ENCODE measurements around the gene TBC1D10A.

TBC1D10A gene

DNA sequence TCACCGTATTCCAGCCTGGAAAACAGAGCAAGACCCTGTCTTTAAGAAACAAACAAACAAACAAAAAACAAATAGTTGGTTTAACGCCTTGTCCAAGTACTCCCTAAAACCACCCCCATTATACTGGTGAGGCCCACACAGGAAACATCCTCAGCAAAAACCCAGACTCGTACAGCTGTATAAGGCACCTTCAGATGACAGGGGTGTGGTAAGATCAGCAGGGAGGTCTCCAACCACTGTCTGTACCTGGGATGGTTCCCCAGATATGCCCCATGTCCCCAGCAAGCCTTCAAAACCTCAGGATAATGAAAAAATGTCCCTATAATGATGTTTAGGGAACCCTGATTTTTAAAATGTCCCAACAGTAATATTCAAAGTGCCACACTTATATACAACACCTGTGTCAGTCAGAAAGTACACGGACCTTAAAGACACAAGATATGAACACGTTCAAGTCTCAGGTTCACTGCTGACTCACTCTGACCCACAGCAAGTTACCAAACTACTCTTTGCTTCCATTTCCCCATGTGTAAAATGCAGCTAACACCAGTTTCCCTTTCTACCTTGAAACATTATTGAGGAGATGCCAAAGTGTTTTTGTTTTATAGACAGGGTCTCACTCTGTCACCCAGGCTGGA is 20.6 kb upstream of the TBC1D10A start:
- H2BK120ac ChIP-seq (ENCODE audit: insufficient read depth, low read length, poor library complexity): no peak overlapping the region
- H3K36me3 ChIP-seq (ENCODE audit: control insufficient read depth in 1 of 2, insufficient read depth in 2 of 2, low read length in 2 of 2): peaks cover 55 to 78% of the 10 kb centered on the region in 2 experiments
- H3K79me2 ChIP-seq (ENCODE audit: control insufficient read depth, insufficient read depth, low read length, poor library complexity): no peaks in the 10 kb centered on the region
- H2AFZ ChIP-seq (ENCODE audit: insufficient read depth, low read length, poor library complexity): no peak overlapping the region
- H3K18ac ChIP-seq (ENCODE audit: low read length): no peak overlapping the region
- H3K9ac ChIP-seq (ENCODE audit: low read length): no peak overlapping the region
- H4K12ac ChIP-seq (ENCODE audit: low read depth, low read length): no peak overlapping the region
- no peaks in the 10 kb centered on the region for H3K9me3 ChIP-seq (ENCODE audit: insufficient read depth, low read depth, low read length)
- no peak for DNase-seq
- WGBS (ENCODE audit: extremely low coverage, insufficient coverage, insufficient read length): no CpG with 5 or more reads among the region's 5 CpGs
- H3K23ac ChIP-seq (ENCODE audit: low read length): no peak overlapping the region
- H3K27ac ChIP-seq (ENCODE audit: low read depth, low read length): no peak overlapping the region
- no peak overlapping the region for H3K4me2 ChIP-seq (ENCODE audit: low read length)
- H3K4me3 ChIP-seq (ENCODE audit: low read depth, low read length): no peak overlapping the region
- H3K4ac ChIP-seq (ENCODE audit: low read depth, low read length): no peak overlapping the region
- no peaks in the 10 kb centered on the region for H3K79me1 ChIP-seq (ENCODE audit: low read length)
- H2BK5ac ChIP-seq (ENCODE audit: low read depth, low read length, poor library complexity): no peak overlapping the region
- H4K8ac ChIP-seq (ENCODE audit: low read depth, low read length): no peak overlapping the region
- H3K27me3 ChIP-seq (ENCODE audit: insufficient read depth, low read length): no peaks in the 10 kb centered on the region
- no peak overlapping the region for H4K91ac ChIP-seq (ENCODE audit: low read depth, low read length)
- H2BK12ac ChIP-seq (ENCODE audit: low read length): no peak overlapping the region
- H3K4me1 ChIP-seq (ENCODE audit: control insufficient read depth in 1 of 2, insufficient read depth in 2 of 2, low read length in 2 of 2): no peaks in the 10 kb centered on the region
- no peak overlapping the region for H2AK5ac ChIP-seq (ENCODE audit: low read length)
- H3K14ac ChIP-seq (ENCODE audit: low read length): no peak overlapping the region

DNA sequence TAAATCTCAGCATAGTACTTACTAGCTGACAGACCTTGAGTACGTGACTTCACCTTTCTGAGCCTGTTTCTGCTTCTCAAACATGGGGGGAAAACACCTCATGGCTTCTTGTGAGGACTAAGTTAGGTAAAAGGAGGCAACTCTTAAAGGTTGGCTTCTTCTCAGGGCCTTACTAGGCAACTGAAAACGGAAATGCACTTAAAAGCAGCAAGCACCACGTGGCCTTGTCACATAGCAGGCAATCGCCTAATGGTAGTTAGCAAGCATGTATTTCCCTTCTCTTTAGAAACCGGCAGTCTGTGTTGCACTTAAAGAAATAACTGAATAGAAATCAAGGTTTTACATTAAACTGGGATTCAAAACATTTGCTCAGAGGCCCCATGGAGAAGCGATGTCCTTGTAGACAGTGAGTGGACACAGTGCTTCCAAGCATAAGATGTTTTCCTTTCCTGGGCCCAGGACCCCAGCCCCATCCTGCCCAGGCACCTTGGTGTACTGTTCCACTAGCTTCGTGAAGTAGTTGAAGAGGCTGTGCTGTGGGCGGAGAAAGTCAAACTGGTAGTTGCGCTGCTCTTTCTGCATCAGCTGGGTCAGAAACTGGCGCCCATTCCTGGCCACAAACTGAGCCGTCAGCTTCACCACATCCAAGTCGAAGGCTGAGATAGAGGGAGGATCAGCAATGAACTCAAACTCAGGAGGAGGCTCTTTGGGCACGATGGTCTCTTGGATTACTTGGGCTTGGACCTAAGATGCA is 17.9 kb upstream of the TBC1D10A start:
- Histone ChIP-seq H2AK5ac (ENCODE audit: low read length) (no peak overlapping the region), H3K9me3 (ENCODE audit: insufficient read depth, low read depth, low read length) (no peaks in the 10 kb centered on the region), H3K27ac (ENCODE audit: low read depth, low read length) (no peak overlapping the region), H4K8ac (ENCODE audit: low read depth, low read length) (no peak overlapping the region), H3K4me1 (ENCODE audit: control insufficient read depth in 1 of 2, insufficient read depth in 2 of 2, low read length in 2 of 2) (no peaks in the 10 kb centered on the region), H4K12ac (ENCODE audit: low read depth, low read length) (no peak overlapping the region), H3K36me3 (ENCODE audit: control insufficient read depth in 1 of 2, insufficient read depth in 2 of 2, low read length in 2 of 2) (peaks cover 72 to 84% of the 10 kb centered on the region in 2 experiments), H2BK120ac (ENCODE audit: insufficient read depth, low read length, poor library complexity) (no peak overlapping the region), H2BK12ac (ENCODE audit: low read length) (no peak overlapping the region), H4K91ac (ENCODE audit: low read depth, low read length) (no peak overlapping the region), H3K14ac (ENCODE audit: low read length) (no peak overlapping the region), H3K4me3 (ENCODE audit: low read depth, low read length) (no peak overlapping the region), H3K23ac (ENCODE audit: low read length) (no peak overlapping the region), H2AFZ (ENCODE audit: insufficient read depth, low read length, poor library complexity) (no peak overlapping the region), H3K79me2 (ENCODE audit: control insufficient read depth, insufficient read depth, low read length, poor library complexity) (no peaks in the 10 kb centered on the region), H2BK5ac (ENCODE audit: low read depth, low read length, poor library complexity) (no peak overlapping the region), H3K18ac (ENCODE audit: low read length) (no peak overlapping the region), H3K4ac (ENCODE audit: low read depth, low read length) (no peak overlapping the region), H3K79me1 (ENCODE audit: low read length) (no peaks in the 10 kb centered on the region), H3K9ac (ENCODE audit: low read length) (no peak overlapping the region), H3K4me2 (ENCODE audit: low read length) (no peak overlapping the region), H3K27me3 (ENCODE audit: insufficient read depth, low read length) (no peaks in the 10 kb centered on the region)
- no peak for DNase-seq
- WGBS (ENCODE audit: extremely low coverage, insufficient coverage, insufficient read length): no CpG with 5 or more reads among the region's 13 CpGs

DNA sequence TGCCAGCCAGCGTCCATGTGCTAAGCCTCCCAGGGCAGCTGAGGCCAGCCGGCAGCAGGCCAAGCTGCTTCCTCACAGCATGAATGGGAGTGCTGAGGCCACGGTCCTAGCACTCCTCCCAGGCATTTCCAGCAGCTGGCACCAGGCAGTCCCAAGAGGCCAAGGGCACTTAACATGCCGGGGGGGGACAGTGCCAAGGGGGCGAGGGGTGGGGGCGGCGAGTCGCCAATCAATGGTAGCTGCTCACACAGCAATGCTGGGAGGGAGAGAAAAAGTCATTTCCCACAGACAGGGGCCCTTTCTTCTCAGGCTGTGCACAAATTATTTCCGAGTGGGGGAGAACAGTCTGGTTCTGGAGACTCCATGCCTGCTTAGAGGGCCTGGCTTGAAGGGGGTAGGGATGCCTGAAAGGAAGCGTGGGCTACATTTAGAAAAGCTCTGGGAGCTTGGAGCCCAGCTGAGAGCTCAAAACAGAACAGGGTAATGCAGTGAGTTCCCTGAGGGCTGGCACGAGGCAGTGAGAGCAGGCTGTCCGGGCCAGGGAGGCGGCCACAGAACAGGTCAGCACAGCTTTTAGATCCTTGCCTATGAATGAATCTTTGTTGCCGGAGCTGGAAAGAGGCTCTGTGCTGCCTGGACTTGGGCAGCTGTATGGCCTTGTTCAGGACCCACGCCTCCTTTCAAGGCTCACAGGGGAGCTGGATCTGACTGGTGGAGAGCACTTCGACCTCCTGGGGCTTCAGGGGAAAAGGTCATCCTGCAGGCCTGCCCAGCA is 14.4 kb upstream of the TBC1D10A start:
- H3K36me3 ChIP-seq (ENCODE audit: control insufficient read depth in 1 of 2, insufficient read depth in 2 of 2, low read length in 2 of 2): peaks cover 88 to 94% of the 10 kb centered on the region in 2 experiments
- no CpG with 5 or more reads among the region's 16 CpGs for WGBS (ENCODE audit: extremely low coverage, insufficient coverage, insufficient read length)
- no peak overlapping the region for H3K4me2 ChIP-seq (ENCODE audit: low read length)
- H3K4ac ChIP-seq (ENCODE audit: low read depth, low read length): no peak overlapping the region
- no peak overlapping the region for H3K9ac ChIP-seq (ENCODE audit: low read length)
- DNase-seq: no peak
- H2AFZ ChIP-seq (ENCODE audit: insufficient read depth, low read length, poor library complexity): no peak overlapping the region
- H4K8ac ChIP-seq (ENCODE audit: low read depth, low read length): no peak overlapping the region
- H4K91ac ChIP-seq (ENCODE audit: low read depth, low read length): no peak overlapping the region
- no peak overlapping the region for H3K4me3 ChIP-seq (ENCODE audit: low read depth, low read length)
- H3K9me3 ChIP-seq (ENCODE audit: insufficient read depth, low read depth, low read length): no peaks in the 10 kb centered on the region
- no peaks in the 10 kb centered on the region for H3K79me1 ChIP-seq (ENCODE audit: low read length)
- H2BK5ac ChIP-seq (ENCODE audit: low read depth, low read length, poor library complexity): no peak overlapping the region
- no peaks in the 10 kb centered on the region for H3K27me3 ChIP-seq (ENCODE audit: insufficient read depth, low read length)
- H4K12ac ChIP-seq (ENCODE audit: low read depth, low read length): no peak overlapping the region
- no peak overlapping the region for H2BK120ac ChIP-seq (ENCODE audit: insufficient read depth, low read length, poor library complexity)
- H3K23ac ChIP-seq (ENCODE audit: low read length): no peak overlapping the region
- no peak overlapping the region for H3K14ac ChIP-seq (ENCODE audit: low read length)
- no peaks in the 10 kb centered on the region for H3K4me1 ChIP-seq (ENCODE audit: control insufficient read depth in 1 of 2, insufficient read depth in 2 of 2, low read length in 2 of 2)
- H3K79me2 ChIP-seq (ENCODE audit: control insufficient read depth, insufficient read depth, low read length, poor library complexity): no peaks in the 10 kb centered on the region
- no peak overlapping the region for H2BK12ac ChIP-seq (ENCODE audit: low read length)
- no peak overlapping the region for H2AK5ac ChIP-seq (ENCODE audit: low read length)
- no peak overlapping the region for H3K18ac ChIP-seq (ENCODE audit: low read length)
- no peak overlapping the region for H3K27ac ChIP-seq (ENCODE audit: low read depth, low read length)

DNA sequence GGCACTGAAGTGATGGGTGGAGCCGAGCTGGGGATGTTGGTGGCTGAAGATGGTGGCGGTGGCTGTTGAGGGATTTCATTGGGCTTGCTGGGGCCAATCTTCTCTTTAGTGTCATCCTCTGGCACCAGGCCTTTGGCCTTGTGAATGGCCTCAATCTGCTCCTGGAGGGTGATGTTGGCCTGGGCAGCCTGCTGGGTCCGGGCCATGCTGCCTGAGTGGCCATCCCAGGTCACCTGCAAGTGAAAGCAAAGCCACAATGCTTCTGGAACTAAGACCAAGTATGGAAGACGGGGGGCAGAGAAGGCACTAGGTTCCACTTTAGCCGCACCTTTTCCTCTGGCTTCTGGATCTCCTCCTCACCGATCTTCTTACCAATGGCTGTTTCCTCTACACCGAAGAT is 12.1 kb upstream of the TBC1D10A start:
- DNase-seq: no peak
- no CpG with 5 or more reads among the region's 7 CpGs for WGBS (ENCODE audit: extremely low coverage, insufficient coverage, insufficient read length)
- Histone ChIP-seq H2AFZ (ENCODE audit: insufficient read depth, low read length, poor library complexity) (no peak overlapping the region), H3K9me3 (ENCODE audit: insufficient read depth, low read depth, low read length) (peaks cover 2% of the 10 kb centered on the region), H3K27me3 (ENCODE audit: insufficient read depth, low read length) (no peaks in the 10 kb centered on the region), H3K9ac (ENCODE audit: low read length) (no peak overlapping the region), H2BK5ac (ENCODE audit: low read depth, low read length, poor library complexity) (no peak overlapping the region), H3K4me3 (ENCODE audit: low read depth, low read length) (no peak overlapping the region), H4K12ac (ENCODE audit: low read depth, low read length) (no peak overlapping the region), H3K4me2 (ENCODE audit: low read length) (no peak overlapping the region), H3K4ac (ENCODE audit: low read depth, low read length) (no peak overlapping the region), H2BK12ac (ENCODE audit: low read length) (no peak overlapping the region), H2BK120ac (ENCODE audit: insufficient read depth, low read length, poor library complexity) (no peak overlapping the region), H4K8ac (ENCODE audit: low read depth, low read length) (no peak overlapping the region), H3K23ac (ENCODE audit: low read length) (no peak overlapping the region), H3K4me1 (ENCODE audit: control insufficient read depth in 1 of 2, insufficient read depth in 2 of 2, low read length in 2 of 2) (peaks cover 2 to 7% of the 10 kb centered on the region in 2 experiments), H3K79me1 (ENCODE audit: low read length) (no peaks in the 10 kb centered on the region), H3K79me2 (ENCODE audit: control insufficient read depth, insufficient read depth, low read length, poor library complexity) (no peaks in the 10 kb centered on the region), H2AK5ac (ENCODE audit: low read length) (no peak overlapping the region), H4K91ac (ENCODE audit: low read depth, low read length) (no peak overlapping the region), H3K36me3 (ENCODE audit: control insufficient read depth in 1 of 2, insufficient read depth in 2 of 2, low read length in 2 of 2) (peaks cover 87 to 95% of the 10 kb centered on the region in 2 experiments), H3K14ac (ENCODE audit: low read length) (no peak overlapping the region), H3K18ac (ENCODE audit: low read length) (no peak overlapping the region), H3K27ac (ENCODE audit: low read depth, low read length) (no peak overlapping the region)

All from trophoblast cell (in vitro differentiated cells and primary cell).